Measurements from ENCODE around the gene SUCLG2. TPM values are rescaled to one million over a fixed set of nuclear protein-coding genes. Genes with fewer than 3 reads are reported as not detected.
"Not testable (repeated sequence)": the region's sequence is repeated elsewhere in the genome, so short reads cannot be mapped to it uniquely, and the experiment has no call there.

SUCLG2 gene
- total RNA-seq, 1 experiment from 2014 or later: 33.8 TPM

DNA sequence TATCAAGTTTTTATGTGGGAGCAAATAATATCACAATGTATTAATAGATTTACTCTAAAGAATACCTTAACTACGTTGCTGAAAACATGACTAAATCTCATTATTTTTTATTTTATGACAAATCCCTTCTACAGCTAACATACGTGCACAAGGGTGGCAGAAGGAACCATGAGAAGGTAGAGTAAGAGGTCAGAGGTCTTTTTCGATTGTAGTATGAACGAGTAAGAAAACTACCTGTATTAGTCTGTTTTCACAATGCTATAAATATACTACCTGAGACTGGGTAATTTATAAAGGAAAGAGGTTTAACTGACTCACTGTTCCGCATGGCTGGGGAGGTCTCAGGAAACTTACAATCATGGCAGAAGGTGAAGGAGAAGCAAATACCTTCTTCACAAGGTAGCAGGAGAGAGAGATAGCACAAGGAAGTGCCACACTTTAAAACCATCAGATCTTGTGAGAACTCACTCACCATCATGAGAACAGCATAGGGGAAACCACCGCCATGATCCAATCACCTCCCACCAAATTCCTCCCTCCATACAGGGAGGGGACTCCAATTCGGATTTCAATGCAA lies 95.3 kb downstream of the SUCLG2 start:
- DNase-seq (ENCODE audit: low spot score): no peak

DNA sequence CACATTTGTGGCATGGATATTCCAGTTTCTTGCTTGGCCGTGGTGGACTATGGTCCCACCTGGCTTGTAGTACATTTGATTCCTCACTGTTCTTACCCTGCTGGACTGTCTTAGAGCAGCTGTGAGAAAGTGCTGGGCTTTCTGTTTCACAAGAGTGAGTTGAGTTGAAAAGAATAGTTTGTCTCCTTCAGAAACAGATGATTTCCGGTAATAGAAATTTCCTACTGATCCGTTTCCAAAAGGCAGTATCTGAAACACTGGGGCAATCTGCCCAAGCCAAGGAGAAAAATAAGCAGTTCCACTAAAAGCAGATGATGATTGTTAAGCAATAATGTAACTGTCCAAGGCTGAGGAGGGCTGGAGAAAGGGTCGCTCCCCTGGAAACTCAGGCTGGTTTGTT lies 96.0 kb downstream of the SUCLG2 start:
- DNase-seq (ENCODE audit: low spot score): no peak

DNA sequence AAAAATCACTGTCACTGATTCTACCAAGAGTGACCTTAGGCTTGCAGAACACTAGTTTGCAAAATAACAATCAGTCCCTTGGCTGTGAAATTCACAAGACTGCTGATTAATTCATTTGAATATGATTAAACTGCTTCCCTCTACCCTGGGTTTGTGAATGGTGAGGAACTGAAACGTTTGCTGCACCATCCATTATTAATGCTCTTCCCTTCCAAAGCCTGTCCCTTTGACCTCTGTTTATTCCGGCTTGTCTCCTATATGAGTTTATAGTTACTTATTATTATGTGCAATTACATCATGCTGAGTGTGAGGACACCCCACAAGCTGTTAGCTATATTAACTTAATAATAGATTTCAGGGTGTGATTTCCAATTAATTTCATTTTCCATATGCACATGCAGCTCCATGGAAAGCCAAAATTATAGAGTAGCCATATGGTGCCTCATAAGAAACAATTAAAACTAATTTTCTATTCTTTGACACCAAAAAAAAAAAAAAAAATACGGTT lies 96.5 kb downstream of the SUCLG2 start:
- no peak for DNase-seq (ENCODE audit: low spot score)

DNA sequence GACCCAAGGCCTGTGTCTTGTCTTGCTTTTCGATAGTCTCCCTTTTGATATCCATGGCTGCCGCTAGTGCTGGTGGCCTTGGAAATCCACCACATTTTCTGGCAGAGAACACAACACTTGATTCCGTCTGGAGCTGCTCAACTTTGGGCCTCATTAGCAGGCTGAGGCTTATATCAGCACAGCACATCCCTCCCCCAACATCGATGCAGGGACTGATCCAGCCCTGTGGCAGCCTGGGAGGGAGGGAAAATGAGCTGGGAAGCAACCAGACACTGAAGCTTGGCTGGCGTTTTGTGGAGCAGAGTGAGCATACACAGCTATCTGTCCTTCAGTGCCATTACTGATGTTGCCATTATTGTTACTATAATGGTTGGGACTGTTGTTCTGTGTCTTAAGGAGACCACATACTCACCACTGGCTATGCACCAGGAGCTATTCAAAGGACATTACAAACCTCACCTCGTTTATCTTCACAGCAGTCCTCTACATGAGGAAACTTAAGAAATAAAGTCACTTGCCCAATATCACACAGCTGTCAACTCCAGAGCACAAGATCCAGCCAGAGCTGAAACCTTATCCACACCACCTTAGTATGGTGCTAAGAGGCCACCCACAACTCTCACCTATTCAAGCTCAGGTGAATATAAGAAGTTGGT lies 102.9 kb downstream of the SUCLG2 start:
- DNase-seq (ENCODE audit: low spot score): no peak

DNA sequence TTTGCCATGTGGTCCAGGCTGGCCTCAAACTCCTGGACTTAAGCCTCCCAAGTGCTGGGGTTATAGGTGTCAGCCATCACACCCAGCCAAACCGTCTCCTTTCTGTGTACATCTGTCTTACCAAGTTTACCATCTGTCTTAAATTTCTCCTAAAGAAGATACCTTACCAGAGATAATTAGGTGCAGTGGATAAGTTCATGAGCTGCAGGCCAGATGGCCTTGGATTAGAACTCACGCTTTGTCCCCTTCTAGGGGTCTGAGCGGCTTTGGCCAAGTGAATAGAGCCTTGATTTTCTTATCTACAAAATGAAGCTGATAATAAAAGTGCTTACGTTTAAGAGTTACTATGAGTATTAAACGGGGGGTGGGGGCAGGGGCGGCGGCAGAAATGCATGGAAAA lies 103.9 kb downstream of the SUCLG2 start:
- no peak for DNase-seq (ENCODE audit: low spot score)

DNA sequence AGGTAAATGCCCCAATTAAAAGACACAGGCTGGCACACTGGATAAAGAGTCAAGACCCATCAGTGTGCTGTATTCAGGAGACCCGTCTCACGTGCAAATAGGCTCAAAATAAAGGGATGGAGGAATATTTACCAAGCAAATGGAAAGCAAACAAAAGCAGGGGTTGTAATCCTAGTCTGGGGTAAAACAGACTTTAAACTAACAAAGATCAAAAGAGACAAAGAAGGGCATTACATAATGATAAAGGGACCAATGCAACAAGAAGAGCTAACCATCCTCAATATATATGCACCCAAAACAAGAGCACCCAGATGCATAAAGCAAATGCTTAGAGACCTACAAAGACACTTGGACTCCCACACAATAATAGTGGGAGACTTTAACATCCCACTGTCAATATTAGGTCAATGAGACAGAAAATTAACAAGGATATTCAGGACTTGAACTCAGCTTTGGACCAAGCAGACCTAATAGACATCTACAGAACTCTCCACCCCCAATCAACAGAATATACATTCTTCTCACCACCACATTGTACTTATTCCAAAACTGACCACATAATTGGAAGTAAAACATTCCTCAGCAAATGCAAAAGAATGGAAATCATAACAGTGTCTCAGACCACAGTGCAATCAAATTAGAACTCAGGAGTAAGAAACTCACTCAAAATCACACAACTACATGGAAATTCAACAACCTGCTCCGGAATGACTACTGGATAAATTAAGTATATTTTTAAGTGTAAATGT lies 111.7 kb downstream of the SUCLG2 start:
- DNase-seq (ENCODE audit: low spot score): not testable (repeated sequence)

DNA sequence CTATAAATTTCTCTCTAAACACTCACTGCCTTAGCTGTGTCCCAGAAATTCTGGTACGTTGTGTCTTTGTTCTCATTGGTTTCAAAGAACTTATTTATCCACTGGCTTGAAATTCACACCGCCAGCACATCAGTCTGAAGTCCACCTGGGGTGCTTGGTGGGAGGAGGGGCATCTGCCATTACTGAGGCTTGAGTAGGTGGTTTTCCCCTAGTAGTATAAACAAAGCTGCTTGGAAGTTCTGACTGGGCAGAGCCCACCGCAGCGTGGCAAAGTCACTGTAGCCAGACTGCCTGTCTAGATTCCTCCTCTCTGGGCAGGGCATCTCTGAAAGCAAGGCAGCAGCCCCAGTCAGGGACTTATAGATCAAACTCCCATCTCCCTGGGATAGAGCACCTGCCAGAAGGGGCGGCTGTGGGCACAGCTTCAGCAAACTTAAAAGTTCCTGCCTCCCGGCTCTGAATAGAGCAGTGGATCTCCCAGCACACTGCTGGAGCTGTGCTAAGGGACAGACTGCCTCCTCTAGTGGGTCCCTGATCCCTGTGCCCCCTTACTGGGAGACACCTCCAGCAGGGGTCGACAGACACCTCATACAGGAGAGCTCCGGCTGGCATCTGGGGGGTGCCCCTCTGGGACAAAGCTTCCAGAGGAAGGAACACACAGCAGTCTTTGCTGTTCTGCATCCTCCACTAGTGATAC lies 114.1 kb downstream of the SUCLG2 start:
- no peak for DNase-seq (ENCODE audit: low spot score)

DNA sequence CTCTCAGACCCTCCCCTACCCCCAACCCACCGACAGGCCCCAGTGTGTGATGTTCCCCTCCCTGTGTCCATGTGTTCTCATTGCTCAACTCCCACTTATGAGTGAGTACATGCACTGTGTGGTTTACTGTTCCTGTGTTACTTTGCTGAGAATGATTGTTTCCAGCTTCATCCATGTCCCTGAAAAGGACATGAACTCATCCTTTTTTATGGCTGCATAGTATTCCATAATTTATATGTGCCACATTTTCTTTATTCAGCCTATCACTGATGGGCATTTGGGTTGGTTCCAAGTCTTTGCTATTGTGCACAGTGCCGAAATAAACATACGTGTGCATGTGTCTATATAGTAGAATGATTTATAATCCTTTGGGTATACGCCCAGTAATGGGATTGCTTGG lies 117.2 kb downstream of the SUCLG2 start:
- DNase-seq (ENCODE audit: low spot score): not testable (repeated sequence)

DNA sequence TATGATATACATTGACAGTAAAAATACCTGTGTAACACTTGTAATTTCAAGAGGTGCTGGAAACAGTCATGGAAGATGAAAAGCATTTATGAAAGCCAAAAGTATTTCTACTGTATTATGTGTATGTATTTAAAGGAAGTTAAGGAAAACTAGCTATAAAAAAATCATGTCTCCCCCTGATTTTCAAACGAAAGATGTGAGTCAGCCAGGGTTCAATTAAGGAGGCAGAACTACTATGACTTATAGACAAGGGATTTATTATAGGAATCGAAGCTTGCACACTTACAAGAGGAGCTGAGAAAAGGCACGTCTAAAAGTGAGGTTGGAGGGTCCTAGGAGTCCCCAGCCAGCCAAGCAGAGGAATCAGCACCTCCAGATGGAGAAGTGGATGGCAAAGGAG lies 119.4 kb downstream of the SUCLG2 start:
- DNase-seq (ENCODE audit: low spot score): no peak

DNA sequence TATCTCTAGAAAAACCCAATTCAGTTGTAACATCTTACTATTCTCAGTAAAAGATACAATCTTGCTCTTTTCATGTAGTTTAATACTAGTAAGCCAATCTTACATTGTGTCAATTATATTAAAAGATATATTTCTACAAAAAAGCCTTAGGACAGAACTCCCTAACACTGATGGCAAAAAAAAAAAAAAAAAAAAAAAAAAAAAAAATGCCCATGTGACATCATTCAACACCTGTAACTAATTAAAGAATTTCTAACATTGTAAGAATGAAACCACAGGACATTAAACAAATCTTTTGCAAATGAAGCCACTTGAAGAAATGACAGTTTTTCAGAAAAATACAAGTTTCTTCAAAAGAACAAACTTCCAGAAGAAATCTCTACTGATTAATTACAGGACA lies 119.8 kb downstream of the SUCLG2 start:
- DNase-seq (ENCODE audit: low spot score): no peak

DNA sequence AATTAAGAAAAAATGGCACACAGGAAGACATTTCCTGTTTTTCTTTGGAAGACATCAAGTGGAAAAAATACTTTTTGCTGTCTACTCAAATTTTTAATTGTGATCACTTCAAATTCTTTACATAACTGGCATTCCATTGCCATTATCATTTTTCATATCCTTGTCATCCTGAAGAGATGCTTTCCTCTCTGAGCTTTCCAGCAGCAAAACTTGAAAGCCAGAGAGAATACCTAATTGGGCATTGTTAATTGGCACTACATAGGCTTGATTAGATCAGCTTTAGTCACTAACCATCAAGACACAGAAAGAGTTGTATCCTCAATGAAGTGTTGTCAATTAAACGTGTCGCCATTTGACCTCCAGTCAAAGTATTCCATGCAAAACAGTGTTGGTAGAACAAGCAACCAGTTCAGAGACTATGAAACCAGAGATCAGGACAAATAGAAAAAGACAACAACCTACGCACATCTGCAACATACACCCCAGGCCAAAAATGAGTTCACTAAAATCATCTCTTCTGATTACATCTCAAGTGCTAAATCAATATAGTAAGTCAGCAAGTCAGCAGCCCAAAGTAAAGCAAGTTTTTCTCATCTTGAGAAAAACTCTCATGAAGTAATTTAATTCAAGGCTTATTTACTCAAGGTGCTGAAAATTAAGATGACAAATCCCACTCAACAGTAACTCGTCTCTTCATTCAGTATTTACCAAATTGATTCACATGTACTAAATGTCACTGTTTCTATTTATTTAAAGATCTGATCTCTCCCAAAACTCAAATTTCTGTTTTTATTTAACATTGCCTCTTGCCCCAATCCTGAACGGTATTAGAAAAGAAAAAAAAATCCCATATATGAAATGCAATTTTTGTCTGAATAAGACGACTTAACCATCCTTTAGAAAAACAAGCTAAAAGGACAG lies 123.0 kb downstream of the SUCLG2 start:
- DNase-seq (ENCODE audit: low spot score): no peak

DNA sequence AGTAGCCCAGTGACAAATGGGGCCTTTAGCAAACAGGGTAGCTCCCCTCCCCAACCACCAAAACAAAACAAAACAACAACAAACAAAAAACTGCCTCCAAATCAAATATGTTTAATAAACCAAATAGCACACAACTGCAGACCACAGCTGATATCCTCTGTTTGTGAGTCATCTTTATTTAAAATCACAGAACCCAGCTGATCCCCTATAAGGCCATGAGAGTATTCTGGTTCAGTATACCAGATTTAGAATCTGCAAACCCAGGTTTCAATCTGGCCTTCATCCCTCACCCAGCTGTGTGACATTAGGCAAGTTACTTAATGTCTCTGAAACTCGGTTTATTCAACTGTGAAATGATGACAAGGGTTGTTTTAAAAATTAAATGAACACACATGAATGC lies 124.5 kb downstream of the SUCLG2 start:
- no peak for DNase-seq (ENCODE audit: low spot score)

DNA sequence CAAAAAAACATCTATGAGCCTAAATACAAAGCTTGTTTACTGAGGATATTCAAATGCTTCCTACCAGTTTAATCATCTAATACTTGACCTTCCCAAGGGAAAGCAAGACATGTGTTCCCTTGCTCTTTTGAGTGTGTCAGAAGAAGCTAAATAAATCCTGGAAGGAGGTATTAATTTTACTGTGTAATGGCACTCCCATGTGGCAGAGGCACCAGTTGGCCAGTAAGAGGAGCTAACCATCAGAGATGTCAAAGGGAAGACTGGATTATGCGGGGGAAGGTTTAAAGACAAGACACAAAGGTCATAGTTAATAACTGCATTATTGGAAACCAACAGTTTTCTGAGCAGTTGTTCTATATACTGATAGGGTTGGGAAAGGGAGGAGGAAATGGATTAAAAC lies 125.1 kb downstream of the SUCLG2 start:
- no peak for DNase-seq (ENCODE audit: low spot score)

DNA sequence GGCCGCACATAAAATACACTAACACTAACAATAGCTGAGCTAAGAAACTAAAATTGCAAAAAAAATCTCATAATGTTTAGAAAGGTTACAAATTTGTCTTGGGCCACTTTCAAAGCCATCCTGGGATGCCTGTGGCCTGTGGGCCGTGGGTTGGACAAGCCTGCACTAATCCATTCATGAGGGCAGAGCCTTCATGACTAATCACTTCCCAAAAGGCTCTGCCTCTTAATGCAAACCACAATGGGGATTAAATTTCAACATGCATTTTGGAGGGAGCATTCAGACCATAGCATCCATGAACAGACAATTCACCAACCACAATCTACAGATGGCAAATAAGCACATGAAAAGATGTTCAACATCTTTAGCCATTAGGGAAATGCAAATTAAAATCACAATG lies 128.2 kb downstream of the SUCLG2 start:
- DNase-seq (ENCODE audit: low spot score): peak; percentile 81

DNA sequence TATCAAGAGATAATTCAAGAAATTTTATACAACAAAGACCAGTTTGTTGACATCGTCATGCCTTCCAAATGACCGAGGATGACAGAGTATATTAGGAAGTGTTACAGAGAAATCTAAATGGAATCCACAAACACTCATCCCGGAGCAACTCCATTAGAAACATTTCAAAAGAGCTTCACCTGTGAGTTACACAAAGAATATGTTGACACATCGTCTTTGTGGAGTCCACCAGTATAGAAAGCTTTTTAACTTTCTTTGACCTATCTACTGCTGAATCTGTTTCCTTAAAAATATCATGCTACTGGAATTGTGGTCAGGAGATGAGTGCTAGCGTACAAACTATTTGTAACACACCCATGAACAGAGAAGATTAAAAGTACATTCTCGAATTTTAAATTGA lies 130.4 kb downstream of the SUCLG2 start:
- DNase-seq (ENCODE audit: low spot score): no peak

DNA sequence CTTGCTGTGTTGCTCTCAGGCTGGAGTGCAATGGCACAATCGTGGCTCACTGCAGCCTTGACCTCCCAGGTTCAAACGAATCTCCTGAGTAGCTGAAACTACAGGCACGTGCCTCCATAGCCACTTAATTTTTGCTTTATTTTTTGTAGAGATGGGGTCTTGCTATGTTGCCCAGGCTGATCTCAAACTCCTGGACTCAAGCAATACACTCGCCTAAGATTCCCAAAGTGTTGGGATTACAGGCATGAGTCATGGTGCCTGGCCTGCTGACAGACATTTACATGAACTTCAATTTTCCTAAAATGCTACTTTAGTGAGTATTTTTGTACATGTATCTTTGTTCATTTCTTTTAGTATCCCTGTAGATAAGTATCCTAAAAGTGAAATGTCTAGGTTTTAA lies 132.3 kb downstream of the SUCLG2 start:
- DNase-seq (ENCODE audit: low spot score): no peak

DNA sequence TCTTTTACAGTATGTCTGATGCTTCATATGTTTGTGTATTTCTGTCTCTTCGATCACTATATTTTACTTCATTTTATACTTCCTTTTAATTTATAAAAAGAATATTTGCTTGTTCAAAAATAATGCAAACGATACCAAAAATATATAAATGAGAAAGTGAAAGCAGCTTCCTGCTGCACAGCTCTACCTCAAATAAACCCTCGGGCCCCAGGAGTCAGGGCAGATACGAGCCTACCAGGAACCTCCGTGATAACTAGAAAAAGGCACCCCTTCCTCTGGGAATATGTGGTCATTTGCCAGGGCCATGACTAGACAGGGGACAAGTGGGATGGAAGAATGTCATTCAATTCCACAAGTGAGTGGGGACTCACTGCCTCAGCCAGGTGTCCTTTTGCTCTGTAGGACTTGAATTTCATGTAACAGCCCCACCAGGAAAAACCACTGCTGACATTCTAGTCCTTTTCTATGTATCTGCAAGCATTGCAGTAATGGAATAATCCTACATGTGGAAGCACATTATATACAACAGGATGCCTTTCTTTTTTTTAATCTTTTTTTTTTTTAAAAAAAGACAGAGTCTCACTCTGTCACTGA lies 133.3 kb downstream of the SUCLG2 start:
- no peak for DNase-seq (ENCODE audit: low spot score)

DNA sequence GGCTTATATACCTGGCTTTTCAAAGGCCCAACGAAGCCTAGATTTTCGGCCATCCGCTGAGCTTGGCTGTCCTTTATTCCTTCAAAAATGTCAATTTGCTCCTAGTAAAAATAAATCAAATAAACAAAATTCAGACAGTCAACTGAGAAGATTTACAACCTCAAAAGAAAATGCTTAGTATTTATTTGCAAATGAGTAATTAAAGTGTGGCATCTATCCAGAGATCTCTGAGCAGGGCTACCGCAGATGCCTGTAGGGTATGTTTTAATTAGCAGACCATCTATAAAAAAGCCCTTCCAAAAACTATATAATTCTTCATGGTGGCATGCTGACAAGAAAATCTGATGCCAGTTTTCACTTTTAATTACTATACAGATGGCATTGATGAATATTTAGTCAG lies 136.2 kb downstream of the SUCLG2 start:
- DNase-seq (ENCODE audit: low spot score): no peak

DNA sequence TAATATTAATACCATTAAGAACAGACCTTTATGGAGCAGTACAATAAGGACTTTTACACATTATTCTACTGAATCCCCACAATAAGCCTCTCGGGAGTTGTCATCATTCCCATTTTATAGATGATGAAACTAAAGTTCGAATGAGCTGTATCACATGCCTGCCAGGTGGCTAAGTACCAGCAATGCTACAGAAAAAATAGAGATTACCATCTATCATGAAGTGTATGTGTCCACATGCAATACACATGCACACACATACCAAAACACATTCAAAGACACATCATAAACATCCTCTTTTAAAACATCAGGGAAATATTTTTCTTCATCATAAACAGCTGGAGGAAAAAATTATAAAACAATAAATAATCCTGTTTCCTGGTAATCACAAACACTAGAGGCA lies 136.6 kb downstream of the SUCLG2 start:
- DNase-seq (ENCODE audit: low spot score): no peak

DNA sequence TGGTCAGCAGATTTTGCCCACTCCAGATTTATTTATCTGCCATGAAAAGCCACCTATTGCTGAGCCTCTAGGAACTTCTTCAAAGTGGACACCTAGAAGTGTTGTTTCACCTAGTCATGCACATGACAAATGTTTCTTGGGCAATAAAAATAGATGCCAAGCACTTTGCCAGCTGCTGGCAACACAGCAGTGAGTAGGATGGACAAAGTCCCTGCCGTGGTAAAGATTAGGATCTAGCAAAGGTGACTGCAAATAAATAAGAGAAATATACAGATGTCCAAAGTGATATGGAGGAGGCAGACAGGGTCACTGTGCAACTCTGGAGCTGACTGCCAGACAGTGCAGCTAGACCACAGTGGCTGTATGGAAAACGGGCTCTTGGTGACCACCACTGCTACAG lies 137.9 kb downstream of the SUCLG2 start:
- DNase-seq (ENCODE audit: low spot score): no peak

DNA sequence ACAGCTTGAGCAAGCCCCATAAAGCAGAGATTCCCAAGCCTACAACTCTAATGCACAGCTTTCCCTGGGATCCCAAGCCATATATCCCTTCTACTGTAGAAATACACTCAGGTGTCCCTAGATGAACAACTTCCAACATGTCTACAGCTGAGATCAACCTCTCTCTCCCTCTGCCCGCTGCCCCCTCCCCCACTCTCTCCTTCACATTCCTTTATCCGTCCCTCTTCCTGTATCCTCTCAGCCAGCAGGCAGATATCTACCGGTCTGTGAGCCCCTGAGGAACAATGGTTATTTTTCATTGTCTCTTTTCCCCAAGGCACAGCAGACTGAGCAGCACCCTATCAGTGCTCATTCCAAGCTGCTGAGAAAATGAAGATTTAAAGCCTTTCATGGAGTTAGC lies 138.6 kb downstream of the SUCLG2 start:
- no peak for DNase-seq (ENCODE audit: low spot score)

All from H4 (cell line).